Right cardiac atrium (tissue), 5 donors: Measurements from ENCODE around the gene MOK. TPM values are rescaled to one million over a fixed set of nuclear protein-coding genes. Genes with fewer than 3 reads are reported as not detected.
A peak's percentile ranks its signal among the peaks of the same experiment; 100 is the strongest.
"Not testable (repeated sequence)": the region's sequence is repeated elsewhere in the genome, so short reads cannot be mapped to it uniquely, and the experiment has no call there.

Experiments used
- ATAC-seq, 2 donors: fragments of 200-7000 bp; cut with Tn5 transposase; one replicate each; pipeline versions ENCODE4 v1.8.0 to v1.9.1; 2020; ENCODE audit warnings: moderate library complexity in 2 of 2, mild to moderate bottlenecking in 1 of 2
- DNase-seq, 3 donors: peaks; one replicate each; pipeline ENCODE4 v3.0.0-alpha.2; 2020
- H3K27ac ChIP-seq: one replicate; pipeline ENCODE4 v1.5.1; 2013; ENCODE audit warnings: mild to moderate bottlenecking, low read length, control low read depth, moderate library complexity
- H3K27me3 ChIP-seq: one replicate; pipeline ENCODE4 v1.6.1; 2013; ENCODE audit not compliant: control insufficient read depth, insufficient read depth
- H3K4me1 ChIP-seq: one replicate; pipeline ENCODE4 v1.6.1; 2013; ENCODE audit warnings: low read length; ENCODE audit not compliant: control insufficient read depth, insufficient read depth
- H3K4me3 ChIP-seq: one replicate; pipeline ENCODE4 v1.5.1; 2013; ENCODE audit warnings: low read length, control low read depth
- H3K9me3 ChIP-seq: one replicate; pipeline ENCODE4 v1.6.1; 2013; ENCODE audit warnings: low read length; ENCODE audit not compliant: control insufficient read depth
- WGBS: extraction: QIAGEN DNeasy Blood & Tissue Kit; methylation state at CpG from one replicate; pipeline ENCODE4 v1.1.7; 2013; 5-methylcytosine and 5-hydroxymethylcytosine counted together
- intact Hi-C, 4 donors: fragments of 100-400 bp; cut with DNase I; formaldehyde crosslinking; loops; one replicate each; pipeline versions ENCODE4 v1.11.0 to v1.14.0; 2022 to 2023
- polyA plus RNA-seq: library from polyadenylated mRNA; stranded (reverse); fragments of 200-250 nt; gene quantifications from one replicate; pipeline ENCODE4 v1.2.3, GENCODE V29; 2013
- total RNA-seq, 4 donors: library from RNA; stranded (reverse); fragmentation: NEBNext Ultra II Directional; extraction: Animal tissue kit (Norgen Biotek cat#: 25700); gene quantifications; one replicate each; pipeline ENCODE4 v1.2.1, GENCODE V29; 2021
- donor health status: healthy with polysubstance abuse.
- donor health status: DM: no; HTN: yes; CAD: no.
- donor health status: DM: no; HTN: no; CAD: no.
- donor health status: DM: no; HTN: yes; CAD: no; lungs with severe emphysema.
- donor health status: DM: yes; HTN: yes; CAD: no.

The MOK gene
- total and polyA plus RNA-seq, 5 donors: 11.4 to 18.4 (median 13.9) TPM

DNA sequence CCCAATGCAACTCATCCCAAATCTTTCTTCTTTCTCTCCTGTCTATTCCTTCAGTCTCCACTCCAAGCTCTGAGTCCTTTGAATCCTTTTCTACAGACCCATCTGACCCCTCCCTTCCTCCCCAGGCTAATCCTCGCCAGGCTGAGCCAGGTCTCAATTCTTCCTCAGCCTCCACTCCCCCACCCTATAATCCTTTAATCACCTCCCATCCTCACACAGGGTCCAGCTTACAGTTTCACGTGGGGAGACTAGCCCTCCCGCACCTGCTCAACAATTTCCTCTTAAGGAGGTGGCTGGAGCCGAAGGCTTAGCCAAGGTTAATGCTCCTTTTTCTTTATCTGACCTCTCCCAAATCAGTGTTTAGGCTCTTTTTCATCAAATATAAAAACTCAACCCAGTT lies 63.8 kb downstream of the MOK start:
- Histone ChIP-seq H3K27me3 (no peaks in the 10 kb centered on the region), H3K9me3 (no peaks in the 10 kb centered on the region), H3K4me1 (no peaks in the 10 kb centered on the region), H3K4me3 (no peak overlapping the region), H3K27ac (no peak overlapping the region)
- DNase-seq (no peak), ATAC-seq (no peak)
- 86% methylated on average over 4 of the region's 4 CpGs for WGBS
- intact Hi-C loops: no loop called here

DNA sequence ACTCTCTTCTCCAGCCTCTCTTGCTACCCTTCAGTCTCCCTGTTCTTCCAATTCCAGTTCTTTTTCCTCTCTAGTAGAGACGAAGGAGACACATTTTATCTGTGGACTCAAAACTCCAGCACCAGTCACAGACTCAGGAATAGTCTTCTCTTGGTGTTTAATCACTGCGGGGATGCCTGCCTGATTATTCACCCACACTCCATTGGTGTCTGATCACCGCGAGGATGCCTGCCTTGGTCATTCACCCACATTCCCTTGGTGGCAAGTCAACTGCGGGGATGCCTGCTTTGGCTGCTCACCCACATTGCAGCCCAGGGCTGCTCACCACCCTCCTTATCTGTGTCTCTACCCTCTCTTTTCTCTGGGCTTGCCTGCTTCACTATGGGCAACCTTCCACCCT lies 64.5 kb downstream of the MOK start:
- 95% methylated on average over 5 of the region's 5 CpGs for WGBS
- H3K4me1 ChIP-seq, H3K9me3 ChIP-seq, ATAC-seq, H3K27me3 ChIP-seq, intact Hi-C loops, DNase-seq, H3K27ac ChIP-seq, H3K4me3 ChIP-seq: not testable (repeated sequence)

DNA sequence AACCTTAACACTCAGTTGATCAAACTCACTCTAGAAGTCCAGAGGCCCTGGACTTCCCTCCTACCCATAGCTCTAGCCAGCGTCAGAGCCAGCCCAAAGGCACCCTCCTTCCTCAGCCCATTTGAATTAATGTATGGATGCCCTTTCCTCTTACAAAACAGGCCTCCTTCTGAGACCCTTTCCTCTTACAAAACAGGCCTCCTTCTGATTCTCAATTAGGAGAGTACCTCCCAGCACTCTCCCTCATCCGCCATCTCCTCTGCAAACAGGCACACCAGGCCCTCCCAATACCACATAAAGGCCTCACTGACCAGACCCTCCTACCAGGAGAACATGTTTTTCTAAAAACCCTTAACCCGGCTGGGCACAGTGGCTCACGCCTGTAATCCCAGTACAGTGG lies 65.7 kb downstream of the MOK start:
- intact Hi-C loops: loop anchor here in 1 of 4 donors (5.0 kb wide), 1 partner anchor 73 kb away; no protein-coding TSS in a partner anchor

DNA sequence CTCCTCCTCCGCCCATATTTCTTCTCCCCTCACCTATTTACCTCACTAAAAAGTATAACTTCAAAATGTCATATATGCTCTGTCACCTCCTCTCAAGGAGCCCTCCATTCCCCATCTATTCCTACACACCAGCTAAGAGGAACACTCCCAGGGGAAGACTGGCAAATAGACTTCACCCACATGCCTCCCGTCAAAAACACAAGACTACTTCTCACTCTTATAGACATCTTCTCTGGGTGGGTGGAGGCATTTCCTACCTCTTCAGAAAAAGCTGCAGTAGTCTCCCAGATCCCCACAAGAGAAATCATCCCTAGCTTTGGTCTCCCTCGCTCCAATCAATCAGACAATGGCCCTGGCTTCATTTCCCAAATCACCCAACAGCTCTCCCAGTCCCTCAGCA lies 66.2 kb downstream of the MOK start:
- intact Hi-C loops: loop anchor here in 1 of 4 donors (5.0 kb wide), 1 partner anchor 74 kb away; no protein-coding TSS in a partner anchor
- H3K27ac ChIP-seq: no peak overlapping the region
- no peaks in the 10 kb centered on the region for H3K9me3 ChIP-seq
- no peak for ATAC-seq
- WGBS: 94% methylated on average over 3 of the region's 3 CpGs
- H3K27me3 ChIP-seq: no peaks in the 10 kb centered on the region
- no peak overlapping the region for H3K4me3 ChIP-seq
- H3K4me1 ChIP-seq: no peaks in the 10 kb centered on the region
- no peak for DNase-seq

More for the DNA sequence above, 65.7 kb downstream of the MOK start:
- Histone ChIP-seq H3K4me1 (no peaks in the 10 kb centered on the region), H3K27ac (no peak overlapping the region), H3K27me3 (no peaks in the 10 kb centered on the region), H3K4me3 (no peak overlapping the region), H3K9me3 (no peaks in the 10 kb centered on the region)
- WGBS: 95% methylated on average over 4 of the region's 4 CpGs
- no peak for DNase-seq
- no peak for ATAC-seq

DNA sequence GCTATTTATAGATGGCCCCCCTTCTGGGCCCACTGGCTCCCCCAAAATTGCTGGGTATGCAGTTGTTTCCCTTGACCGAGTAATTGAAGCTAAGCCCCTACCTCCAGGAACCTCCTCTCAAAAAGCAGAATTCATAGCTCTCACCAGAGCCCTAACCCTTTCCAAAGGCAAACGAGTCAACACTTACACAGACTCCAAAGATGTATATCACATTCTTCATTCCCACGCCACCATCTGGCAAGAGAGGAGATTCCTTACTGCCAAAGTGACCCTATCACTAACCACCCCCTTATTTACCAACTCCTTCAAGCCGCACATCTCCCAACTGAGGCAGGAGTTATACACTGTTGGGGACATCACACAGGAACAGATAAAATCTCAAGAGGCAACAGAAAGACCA lies 66.8 kb downstream of the MOK start:
- H3K9me3 ChIP-seq: no peaks in the 10 kb centered on the region

DNA sequence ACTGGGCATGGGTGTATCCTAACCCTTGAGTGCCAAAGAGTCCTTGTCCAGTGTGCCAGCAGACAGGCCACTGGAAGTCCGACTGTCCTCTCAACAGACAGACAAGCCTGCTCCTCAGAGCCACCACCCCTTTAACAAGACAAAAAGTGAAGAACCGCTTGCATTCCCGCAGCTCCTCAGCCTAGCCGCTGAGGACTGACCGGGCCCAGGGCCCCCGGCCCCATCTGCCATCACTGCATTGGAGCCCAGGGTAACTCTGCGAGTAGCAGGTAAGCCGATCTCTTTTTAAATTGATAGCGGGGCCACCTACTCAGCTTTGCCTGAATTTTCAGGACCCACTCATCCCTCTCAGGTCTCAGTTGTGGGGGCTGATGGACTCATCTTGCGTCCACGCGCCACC lies 68.9 kb downstream of the MOK start:
- Histone ChIP-seq H3K4me3 (no peak overlapping the region), H3K4me1 (no peaks in the 10 kb centered on the region), H3K27me3 (no peaks in the 10 kb centered on the region), H3K9me3 (no peaks in the 10 kb centered on the region), H3K27ac (no peak overlapping the region)
- ATAC-seq (no peak), DNase-seq (no peak)
- intact Hi-C loops: loop anchor here in 2 of 4 donors (2.0 to 5.0 kb wide), 2 partner anchors 76 to 79 kb away; no protein-coding TSS in a partner anchor
- 95% methylated on average over 12 of the region's 12 CpGs for WGBS

More for the DNA sequence above, 66.8 kb downstream of the MOK start:
- Histone ChIP-seq H3K4me3 (no peak overlapping the region), H3K27me3 (no peaks in the 10 kb centered on the region), H3K4me1 (no peaks in the 10 kb centered on the region), H3K27ac (no peak overlapping the region)
- no peak for ATAC-seq
- DNase-seq: no peak
- intact Hi-C loops: loop anchor here in 1 of 4 donors (5.0 kb wide), 1 partner anchor 74 kb away; no protein-coding TSS in a partner anchor
- WGBS: 71% methylated on average over 4 of the region's 4 CpGs

DNA sequence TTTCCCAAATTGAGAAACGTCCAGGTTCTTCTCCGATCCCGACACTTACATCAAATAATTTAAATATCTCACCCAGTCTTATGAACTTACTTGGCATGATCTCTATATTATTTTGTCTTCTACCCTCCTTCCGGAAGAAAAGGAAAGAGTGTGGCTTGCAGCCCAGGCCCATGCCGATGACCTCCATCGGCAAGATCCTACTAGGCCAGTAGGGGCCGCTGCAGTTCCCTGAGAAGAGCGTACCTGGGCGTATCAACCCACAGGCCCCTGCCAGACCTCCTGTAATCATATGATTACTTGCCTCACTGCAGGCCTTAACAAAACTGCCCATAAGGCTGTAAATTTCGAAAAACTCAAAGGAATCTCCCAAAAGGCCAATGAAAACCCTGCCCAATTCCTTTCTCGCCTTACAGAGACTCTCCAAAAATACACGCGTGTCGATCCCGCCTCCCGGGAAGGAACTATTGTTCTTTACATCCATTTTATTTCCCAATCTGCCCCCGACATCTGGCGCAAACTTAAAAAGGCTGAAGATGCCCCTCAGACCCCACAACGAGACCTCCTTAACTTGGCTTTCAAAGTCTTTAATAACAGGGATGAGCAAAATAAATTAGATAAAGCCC lies 69.6 kb downstream of the MOK start:
- Histone ChIP-seq H3K9me3 (no peaks in the 10 kb centered on the region), H3K27ac (peak overlapping the region; percentile 0), H3K27me3 (no peaks in the 10 kb centered on the region), H3K4me3 (peak overlapping the region; percentile 4), H3K4me1 (no peaks in the 10 kb centered on the region)
- ATAC-seq: peak; percentile 92 to 94
- intact Hi-C loops: loop anchor here in 2 of 4 donors (2.0 to 5.0 kb wide), 2 partner anchors 77 to 79 kb away; no protein-coding TSS in a partner anchor
- WGBS: 35% methylated on average over 19 of the region's 19 CpGs
- DNase-seq: peak; percentile 89 to 96 (median 92)

DNA sequence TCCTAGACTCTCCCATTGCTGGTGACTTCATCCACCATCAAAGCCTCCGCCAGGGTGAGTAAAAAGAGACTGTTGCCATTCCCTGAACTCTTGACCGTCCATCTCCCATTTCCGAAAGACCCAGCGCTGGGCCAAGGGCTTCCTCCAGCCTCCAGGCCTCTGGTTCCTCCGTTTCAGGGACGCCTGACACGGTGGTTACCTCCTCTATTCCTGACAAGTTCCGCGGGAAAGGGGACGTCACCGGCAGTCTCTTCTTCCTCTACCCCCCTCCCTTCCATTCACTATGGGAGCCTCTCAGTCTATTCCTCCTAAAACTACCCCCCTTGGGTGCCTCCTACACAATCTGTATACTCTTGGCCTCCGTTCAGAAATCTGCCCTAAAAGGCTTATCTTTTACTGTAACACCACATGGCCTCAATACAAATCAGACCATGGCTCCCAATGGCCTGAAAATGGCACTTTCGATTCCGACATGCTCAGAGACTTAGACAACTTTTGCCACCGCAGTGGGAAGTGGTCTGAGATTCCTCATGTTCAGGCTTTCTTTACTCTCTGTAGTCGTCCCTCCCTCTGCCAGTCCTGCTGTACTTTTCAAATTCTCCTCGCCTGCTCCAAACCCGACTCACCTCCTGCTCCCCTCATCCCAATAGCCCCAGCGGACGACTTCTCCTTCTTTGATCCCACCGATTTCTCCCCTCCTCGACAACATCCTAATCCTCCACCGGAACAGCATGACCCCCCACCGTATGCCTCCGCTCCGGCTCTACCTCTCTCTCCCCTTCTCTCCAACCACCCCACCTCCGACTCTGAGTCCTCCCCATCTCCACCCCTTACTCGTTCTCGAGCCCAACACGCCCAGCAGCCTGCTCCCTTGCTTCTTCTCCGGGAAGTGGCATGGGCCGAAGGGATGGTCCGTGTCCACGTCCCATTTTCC lies 70.4 kb downstream of the MOK start:
- intact Hi-C loops: loop anchor here in 3 of 4 donors (2.0 to 5.0 kb wide), 2 partner anchors 78 to 80 kb away; no protein-coding TSS in a partner anchor
- 47% methylated on average over 34 of the region's 34 CpGs for WGBS
- DNase-seq (peak in 1 of 3 donors; percentile 65), ATAC-seq (peak; percentile 47 to 60)
- Histone ChIP-seq H3K27ac (peak overlapping the region; percentile 19), H3K4me3 (peak overlapping the region; percentile 4), H3K9me3 (no peaks in the 10 kb centered on the region), H3K27me3 (no peaks in the 10 kb centered on the region), H3K4me1 (no peaks in the 10 kb centered on the region)

DNA sequence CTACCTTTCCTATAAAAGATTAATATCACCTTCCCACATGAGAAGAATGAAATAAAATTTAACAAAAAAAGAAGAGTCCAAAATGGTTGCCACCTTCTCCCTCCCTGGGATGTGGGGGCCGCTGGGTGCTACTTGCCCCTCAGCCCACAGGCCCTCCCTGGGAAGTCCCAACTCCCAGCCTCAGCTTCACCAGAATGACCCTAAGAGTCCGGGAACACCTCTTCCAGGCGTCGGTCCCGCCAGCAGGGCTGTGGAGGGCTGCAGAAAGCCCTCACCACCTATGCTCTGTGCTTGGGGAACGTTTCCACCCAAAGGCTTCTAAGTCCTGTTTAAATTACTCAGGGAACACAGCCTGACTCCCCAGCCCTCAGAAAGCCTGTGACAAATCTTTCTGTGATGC lies 71.9 kb downstream of the MOK start:
- intact Hi-C loops: loop anchor here in 1 of 4 donors (5.0 kb wide), 1 partner anchor 79 kb away; no protein-coding TSS in a partner anchor
- no peak for ATAC-seq
- 87% methylated on average over 6 of the region's 6 CpGs for WGBS

DNA sequence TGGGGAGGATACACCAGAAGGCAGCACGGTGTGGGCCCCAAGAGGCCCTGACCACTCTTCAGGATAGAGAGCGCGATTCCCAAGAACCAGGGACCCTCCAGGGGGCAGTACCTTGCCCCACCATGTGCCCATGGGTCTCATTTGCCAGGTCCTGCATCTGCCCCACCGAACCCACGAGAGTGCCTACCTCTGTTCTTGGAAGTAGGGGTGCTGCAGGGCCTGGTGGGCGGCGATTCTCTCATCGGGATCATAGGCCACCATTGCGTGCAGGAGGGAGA lies 72.7 kb downstream of the MOK start:
- Histone ChIP-seq H3K27ac (no peak overlapping the region), H3K4me3 (no peak overlapping the region), H3K27me3 (no peaks in the 10 kb centered on the region), H3K9me3 (no peaks in the 10 kb centered on the region), H3K4me1 (peaks cover under 1% of the 10 kb centered on the region)
- ATAC-seq: no peak
- intact Hi-C loops: loop anchor here in 1 of 4 donors (5.0 kb wide), 1 partner anchor 80 kb away; no protein-coding TSS in a partner anchor
- 90% methylated on average over 9 of the region's 9 CpGs for WGBS
- no peak for DNase-seq

More for the DNA sequence above, 71.9 kb downstream of the MOK start:
- no peaks in the 10 kb centered on the region for H3K4me1 ChIP-seq
- H3K27ac ChIP-seq: no peak overlapping the region
- no peaks in the 10 kb centered on the region for H3K27me3 ChIP-seq
- H3K9me3 ChIP-seq: no peaks in the 10 kb centered on the region
- peak in 1 of 3 donors; percentile 7 for DNase-seq
- no peak overlapping the region for H3K4me3 ChIP-seq
